Right ventricle myocardium superior (tissue), 1 donor: ENCODE measurements around the gene CFAP52. TPM values are rescaled to one million over a fixed set of nuclear protein-coding genes. Genes with fewer than 3 reads are reported as not detected.
"Not testable (repeated sequence)": the region's sequence is repeated elsewhere in the genome, so short reads cannot be mapped to it uniquely, and the experiment has no call there.

ENCODE experiments used
- ATAC-seq: fragments of 200-7000 bp; cut with Tn5 transposase; one replicate; pipeline ENCODE4 v1.9.1; 2020; ENCODE audit warnings: mild to moderate bottlenecking; ENCODE audit not compliant: poor library complexity
- DNase-seq: peaks from one replicate; pipeline ENCODE4 v3.0.0-alpha.2; 2020
- intact Hi-C: fragments of 100-400 bp; cut with DNase I; formaldehyde crosslinking; loops from one replicate; pipeline ENCODE4 v1.11.2; 2022
- total RNA-seq: library from RNA; stranded (reverse); fragmentation: NEBNext Ultra II Directional; extraction: Animal tissue kit (Norgen Biotek cat#: 25700); gene quantifications from one replicate; pipeline ENCODE4 v1.2.1, GENCODE V29; 2021
- donor health status: DM: no; HTN: yes; CAD: no; lungs with severe emphysema.

CFAP52 gene
- total RNA-seq, 1 donor from 2014 or later, result 0.38 TPM

GRCh38 chr17:9566067-9566466 is 10.4 kb upstream of the CFAP52 start:
- ATAC-seq (no peak), DNase-seq (no peak)

GRCh38 chr17:9566739-9567138 is 9.7 kb upstream of the CFAP52 start:
- intact Hi-C loops, DNase-seq, ATAC-seq: not testable (repeated sequence)

More at GRCh38 chr17:9566067-9566466, 10.4 kb upstream of the CFAP52 start:
- intact Hi-C loops, result no loop called here

GRCh38 chr17:9568004-9568403 is 8.4 kb upstream of the CFAP52 start:
- DNase-seq (no peak), ATAC-seq (no peak)
- intact Hi-C loops, result no loop called here

DNA sequence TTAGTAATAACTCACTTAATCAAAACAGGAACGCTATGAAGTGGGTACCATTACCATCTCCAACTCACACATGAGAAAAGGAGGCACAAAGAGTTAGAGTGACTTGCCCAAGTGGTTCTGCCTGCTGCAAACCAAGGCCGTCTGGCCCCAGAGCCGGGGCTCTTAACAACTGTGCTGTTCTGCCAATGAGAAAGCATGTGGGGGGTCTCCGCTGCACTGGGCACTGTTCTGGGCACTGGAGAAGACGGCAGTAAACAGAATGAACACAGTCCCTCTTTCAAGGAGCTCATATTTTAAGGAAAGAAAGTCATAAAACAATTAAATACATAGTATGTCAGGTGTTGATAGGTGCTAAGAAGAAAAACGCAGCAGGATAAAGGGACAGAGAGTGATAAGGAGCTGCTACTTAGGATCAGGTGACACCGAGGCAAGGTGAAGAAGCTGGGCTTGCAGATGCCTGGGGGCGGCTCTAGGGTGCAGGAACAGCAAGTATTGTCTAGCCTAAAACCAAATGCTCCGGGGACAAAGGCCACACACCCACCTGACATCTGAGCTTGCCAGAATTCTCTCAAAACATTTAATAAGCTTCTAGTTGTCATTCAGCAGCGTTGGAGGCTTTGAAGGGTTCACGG is 7.4 kb upstream of the CFAP52 start:
- no peak for DNase-seq
- ATAC-seq, result no peak
- intact Hi-C loops, result no loop called here

DNA sequence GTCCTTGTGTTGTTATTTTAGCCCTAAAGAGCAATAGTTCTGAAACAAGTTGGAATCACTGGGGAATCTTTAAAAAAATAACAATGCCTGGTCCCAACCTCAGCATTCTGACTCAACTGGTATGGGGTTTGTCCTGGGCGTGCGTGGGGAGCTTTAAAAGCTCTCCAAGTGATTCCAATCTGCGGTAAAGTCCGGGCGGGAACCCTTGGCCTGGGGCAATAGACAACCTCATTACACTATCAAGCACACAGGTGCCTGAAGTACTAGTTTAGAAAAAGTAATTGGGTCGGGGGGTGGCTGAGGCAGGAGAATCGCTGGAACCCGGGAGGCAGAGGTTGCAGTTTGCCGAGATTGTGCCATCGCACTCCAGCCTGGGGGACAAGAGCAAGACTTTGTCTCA is 5.2 kb upstream of the CFAP52 start:
- intact Hi-C loops, result no loop called here
- ATAC-seq (no peak), DNase-seq (no peak)

DNA sequence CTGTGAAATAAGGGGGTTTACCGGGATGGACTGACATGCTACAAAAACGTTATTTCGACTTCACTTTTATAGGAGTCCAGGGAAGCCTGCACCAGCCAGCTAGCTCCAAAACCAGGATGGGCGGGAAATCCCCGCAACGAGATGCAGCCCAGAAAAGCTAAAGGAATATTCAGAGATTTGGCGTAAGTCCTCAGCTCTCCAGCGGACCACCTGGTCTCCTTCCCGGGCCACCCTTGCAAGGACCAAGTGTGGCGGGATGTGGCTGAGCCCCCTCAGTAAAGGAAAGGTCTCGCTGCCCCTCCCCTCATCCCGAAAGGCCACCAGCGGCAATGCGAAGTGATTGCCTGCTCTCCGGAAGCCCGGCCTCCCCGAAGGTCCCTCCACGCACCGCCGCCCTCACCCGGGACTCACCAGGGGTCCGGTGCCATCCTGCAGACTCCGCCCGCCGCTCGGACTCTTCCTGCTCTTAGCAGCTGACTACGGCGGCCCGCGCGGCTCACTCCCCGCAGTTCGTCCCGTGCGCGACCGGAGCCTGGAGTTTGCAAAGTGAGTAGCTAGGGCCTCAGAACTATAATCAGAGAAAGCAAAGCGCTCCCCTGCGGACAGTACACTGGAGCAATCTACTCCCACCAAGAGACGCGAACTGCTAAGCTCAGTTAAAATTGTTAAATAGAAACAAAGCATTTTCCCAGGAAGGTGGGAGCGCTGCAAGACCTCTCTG is 901 bp upstream of the CFAP52 start, which contains the start of gene STX8:
Gene STX8 (minus strand): TSS at position 440 of the 721 bp plus-strand sequence. CDS start 12 bp downstream, at position 428.
- intact Hi-C loops, result no loop called here
- ATAC-seq (peak; percentile 96), DNase-seq (peak; percentile 97)

DNA sequence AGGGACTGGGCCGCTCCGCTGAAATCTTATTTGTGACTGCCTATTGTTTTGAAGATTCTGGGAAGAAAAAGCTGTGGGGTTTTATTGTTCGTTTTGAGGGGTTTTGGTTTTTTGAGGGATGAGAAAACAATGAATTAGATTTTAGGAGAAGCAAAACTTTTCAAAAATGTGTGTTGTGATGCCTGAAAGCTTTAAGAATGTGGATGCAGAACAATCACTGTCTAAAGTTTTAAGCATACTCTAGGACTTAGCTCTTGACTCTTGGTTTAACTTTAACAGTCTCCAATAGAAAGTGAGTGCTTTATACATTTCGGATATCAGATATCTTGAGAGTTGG is 899 bp downstream of the CFAP52 start:
- intact Hi-C loops, result no loop called here
- no peak for DNase-seq

DNA sequence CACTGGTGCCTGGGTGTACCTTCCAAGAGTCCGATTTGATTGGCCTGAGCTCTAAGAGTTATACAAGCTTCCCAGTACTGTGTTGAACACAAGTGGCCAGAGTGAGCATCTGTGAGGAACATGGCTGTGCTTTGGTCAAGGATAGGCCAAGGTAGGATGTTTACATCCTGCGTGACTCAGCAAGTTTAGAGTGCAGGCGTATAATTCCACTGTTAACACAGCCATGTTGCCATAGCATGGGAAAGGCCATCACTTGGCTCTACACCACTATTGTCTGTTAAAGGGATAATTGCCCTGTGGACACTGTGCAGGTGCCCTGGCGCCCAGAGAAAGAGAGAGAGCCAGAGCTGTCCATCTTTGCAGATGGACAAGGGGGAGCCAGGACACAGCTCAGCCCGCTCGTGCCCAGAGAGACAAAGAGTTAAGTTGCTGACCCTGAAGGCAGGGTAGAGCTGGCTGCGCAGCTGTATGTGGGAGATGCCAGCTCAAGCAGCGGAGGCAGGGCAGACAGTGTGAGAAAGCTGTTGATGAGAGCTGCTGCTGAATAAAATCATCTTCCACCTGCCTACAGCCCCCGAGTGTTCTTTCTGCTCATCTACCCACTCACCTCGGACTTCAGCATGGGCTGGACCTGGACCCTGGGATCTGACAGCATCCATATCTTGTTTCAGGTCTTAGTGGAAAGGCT is 11.7 kb downstream of the CFAP52 start:
- DNase-seq, result no peak
- no peak for ATAC-seq
- intact Hi-C loops, result no loop called here

More for the DNA sequence above, 899 bp downstream of the CFAP52 start:
- no peak for ATAC-seq

DNA sequence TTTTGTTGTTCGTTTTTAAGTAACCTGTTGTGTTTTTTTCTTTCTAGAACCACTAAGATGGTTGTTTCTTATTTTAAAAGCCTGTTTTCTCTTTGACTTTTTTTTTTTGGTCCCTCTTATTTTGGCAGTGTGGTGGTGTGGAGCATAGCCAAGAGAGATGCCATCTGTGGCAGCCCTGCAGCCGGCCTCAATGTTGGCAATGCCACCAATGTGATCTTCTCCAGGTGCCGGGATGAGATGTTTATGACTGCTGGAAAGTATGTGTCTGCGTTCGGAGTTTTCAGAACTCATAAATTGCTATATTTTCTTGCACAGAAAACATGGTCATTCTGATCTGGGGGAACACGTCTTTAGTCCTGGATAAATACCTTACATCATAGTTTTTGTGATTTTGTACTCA is 17.6 kb downstream of the CFAP52 start:
- intact Hi-C loops, result no loop called here
- ATAC-seq (no peak), DNase-seq (no peak)

DNA sequence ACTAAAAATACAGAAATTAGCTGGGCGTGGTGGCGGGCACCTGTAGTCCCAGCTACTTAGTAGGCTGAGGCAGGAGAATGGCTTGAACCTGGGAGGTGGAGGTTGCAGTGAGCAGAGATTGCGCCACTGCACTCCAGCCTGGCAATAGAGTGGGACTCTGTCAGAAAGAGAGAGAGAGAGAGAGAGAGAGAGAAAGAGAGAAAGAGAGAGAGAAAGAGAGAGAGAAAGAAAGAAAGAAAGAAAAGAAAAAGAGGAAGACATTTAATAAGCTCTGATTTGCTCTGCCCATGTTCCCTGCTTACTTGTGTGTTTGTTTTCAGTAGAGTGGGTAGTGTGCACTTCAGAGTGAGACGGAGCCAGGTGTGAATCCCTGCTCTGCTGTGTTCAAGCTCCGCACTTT is 21.2 kb downstream of the CFAP52 start:
- ATAC-seq, DNase-seq, intact Hi-C loops: not testable (repeated sequence)

GRCh38 chr17:9598661-9599060 is 22.2 kb downstream of the CFAP52 start:
- DNase-seq (no peak), ATAC-seq (no peak)
- intact Hi-C loops, result no loop called here

GRCh38 chr17:9604583-9604982 is 28.1 kb downstream of the CFAP52 start:
- DNase-seq, intact Hi-C loops, ATAC-seq: not testable (repeated sequence)

GRCh38 chr17:9606453-9606852 is 30.0 kb downstream of the CFAP52 start:
- intact Hi-C loops, result no loop called here
- no peak for ATAC-seq
- no peak for DNase-seq

- DNase-seq, intact Hi-C loops, ATAC-seq: not testable (repeated sequence)
Observed at GRCh38 chr17:9607058-9607457, 30.6 kb downstream of the CFAP52 start.

DNA sequence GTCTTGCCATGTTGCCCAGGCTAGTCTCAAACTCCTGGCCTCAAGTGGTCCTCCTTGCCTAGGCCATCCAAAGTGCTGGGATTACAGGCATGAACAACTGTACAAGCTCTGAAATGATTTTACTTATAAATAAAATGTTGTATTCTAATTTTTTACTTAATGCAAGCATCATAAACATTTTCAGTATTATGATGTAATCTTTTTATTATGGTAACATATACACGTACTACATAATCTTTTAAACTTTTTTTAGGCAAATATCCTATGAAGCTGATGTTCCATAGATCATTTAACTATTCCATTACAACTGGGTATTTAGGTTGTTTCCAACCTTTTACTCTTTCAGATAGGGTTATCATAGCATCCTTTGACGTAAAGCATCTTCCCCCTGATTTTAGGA is 35.1 kb downstream of the CFAP52 start:
- intact Hi-C loops, result no loop called here
- DNase-seq, result no peak
- ATAC-seq, result no peak

- no peak for ATAC-seq
- intact Hi-C loops, result no loop called here
- no peak for DNase-seq
Observed at GRCh38 chr17:9612006-9612405, 35.6 kb downstream of the CFAP52 start.

GRCh38 chr17:9615486-9615885 is 39.0 kb downstream of the CFAP52 start:
- DNase-seq, result no peak
- intact Hi-C loops, result no loop called here
- no peak for ATAC-seq

DNA sequence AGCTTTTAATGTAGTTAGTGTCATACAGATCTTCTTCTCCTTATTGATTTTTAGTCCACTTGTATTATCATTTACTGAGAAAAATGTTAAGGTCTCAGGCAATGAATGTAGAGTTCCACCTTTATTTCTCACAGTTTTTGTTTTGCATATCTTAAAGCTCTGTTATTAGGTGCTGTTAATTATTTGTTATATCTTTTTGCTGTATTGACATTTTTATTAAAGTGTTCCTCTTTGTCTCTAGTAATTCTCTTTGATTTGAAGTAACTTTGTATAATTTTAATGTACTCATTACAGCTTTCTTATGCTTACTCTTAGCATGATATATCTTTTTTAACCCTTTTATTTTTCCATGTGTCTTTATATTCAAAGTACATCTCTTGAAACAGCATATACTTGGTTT is 46.5 kb downstream of the CFAP52 start:
- DNase-seq (no peak), ATAC-seq (no peak)
- intact Hi-C loops, result no loop called here

DNA sequence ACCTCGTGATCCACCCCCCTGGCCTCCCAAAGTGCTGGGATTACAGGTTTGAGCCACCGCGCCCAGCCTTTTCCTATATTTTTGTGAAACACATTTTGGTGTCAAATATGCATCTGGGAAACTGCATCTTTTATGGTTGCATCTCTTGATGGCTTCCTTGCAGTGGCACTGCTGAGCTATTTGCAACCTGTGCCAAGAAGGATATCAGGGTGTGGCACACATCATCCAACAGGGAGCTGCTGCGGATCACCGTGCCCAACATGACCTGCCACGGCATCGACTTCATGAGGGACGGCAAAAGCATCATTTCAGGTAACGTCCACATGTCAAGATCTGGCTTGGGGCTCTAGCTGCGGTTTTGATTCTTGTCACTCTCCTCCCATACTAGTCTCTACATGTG is 52.1 kb downstream of the CFAP52 start:
- intact Hi-C loops, result no loop called here
- DNase-seq, result no peak
- ATAC-seq, result no peak

- no peak for ATAC-seq
- no peak for DNase-seq
Observed at GRCh38 chr17:9632741-9633140, 56.3 kb downstream of the CFAP52 start.

More at GRCh38 chr17:9632741-9633140, 56.3 kb downstream of the CFAP52 start:
- intact Hi-C loops, result no loop called here
